Fibroblast of upper back skin (primary cell): Measurements from ENCODE around the gene MYOM1.
A peak's percentile ranks its signal among the peaks of the same experiment; 100 is the strongest.
"Not testable (repeated sequence)": the region's sequence is repeated elsewhere in the genome, so short reads cannot be mapped to it uniquely, and the experiment has no call there.

Experiments used
- DNase-seq: peaks from one replicate; pipeline ENCODE4 v3.0.0-alpha.2; 2013

The MYOM1 gene

DNA sequence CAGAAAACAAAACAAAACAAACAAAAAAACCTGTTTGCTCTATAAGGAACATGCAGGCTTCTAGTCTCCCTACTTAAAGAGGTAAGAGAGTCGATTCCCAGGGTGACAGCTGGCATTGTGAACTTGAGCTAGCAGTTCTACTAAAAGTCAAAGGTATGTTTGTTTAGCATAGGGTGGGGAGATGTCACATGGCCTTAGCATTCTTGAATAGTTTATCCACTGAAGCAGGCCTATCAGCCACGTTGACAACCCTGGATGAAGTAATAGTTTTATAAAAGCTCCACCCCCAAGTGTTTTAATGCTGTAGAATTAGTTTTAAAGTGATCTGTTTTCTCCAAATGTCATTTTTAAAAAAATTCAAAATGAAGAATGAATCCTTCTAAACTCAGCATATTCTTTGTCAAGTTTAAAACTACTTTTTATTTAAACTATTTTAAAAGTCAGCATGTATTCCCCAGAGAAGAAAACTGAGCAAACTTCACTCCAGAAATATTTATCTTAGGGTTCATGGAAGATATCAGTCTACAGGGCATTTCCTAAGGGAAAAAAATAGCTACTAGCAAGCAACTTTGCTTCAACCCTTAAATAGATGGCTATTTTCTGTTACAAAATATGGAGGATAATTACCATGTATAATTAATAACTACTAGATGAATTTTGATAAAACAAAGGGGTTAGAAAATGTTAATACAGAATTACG is 1.7 kb downstream of the MYOM1 start:
- peak; percentile 24 for DNase-seq

DNA sequence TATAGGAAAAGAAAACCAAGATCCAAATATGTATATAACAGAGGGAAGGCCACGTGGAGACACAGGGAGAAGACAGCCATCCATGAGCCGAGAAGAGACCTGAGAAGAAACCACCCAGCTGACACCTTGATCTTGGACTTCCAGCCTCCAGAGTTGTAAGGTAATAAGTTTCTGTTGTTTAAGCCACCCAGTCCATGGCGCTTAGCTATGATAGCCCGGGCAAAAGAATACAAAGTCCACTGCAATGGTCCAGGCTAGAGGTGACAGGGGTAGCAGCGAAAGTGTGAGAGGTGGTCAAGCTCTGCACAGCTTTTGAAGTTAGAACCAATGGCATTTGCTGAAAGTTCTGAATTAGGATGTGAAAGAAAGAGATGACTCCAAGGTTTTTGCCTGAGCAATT is 2.8 kb downstream of the MYOM1 start:
- DNase-seq, result no peak

GRCh38 chr18:3214855-3215637 is 4.7 kb downstream of the MYOM1 start:
- DNase-seq, result no peak

DNA sequence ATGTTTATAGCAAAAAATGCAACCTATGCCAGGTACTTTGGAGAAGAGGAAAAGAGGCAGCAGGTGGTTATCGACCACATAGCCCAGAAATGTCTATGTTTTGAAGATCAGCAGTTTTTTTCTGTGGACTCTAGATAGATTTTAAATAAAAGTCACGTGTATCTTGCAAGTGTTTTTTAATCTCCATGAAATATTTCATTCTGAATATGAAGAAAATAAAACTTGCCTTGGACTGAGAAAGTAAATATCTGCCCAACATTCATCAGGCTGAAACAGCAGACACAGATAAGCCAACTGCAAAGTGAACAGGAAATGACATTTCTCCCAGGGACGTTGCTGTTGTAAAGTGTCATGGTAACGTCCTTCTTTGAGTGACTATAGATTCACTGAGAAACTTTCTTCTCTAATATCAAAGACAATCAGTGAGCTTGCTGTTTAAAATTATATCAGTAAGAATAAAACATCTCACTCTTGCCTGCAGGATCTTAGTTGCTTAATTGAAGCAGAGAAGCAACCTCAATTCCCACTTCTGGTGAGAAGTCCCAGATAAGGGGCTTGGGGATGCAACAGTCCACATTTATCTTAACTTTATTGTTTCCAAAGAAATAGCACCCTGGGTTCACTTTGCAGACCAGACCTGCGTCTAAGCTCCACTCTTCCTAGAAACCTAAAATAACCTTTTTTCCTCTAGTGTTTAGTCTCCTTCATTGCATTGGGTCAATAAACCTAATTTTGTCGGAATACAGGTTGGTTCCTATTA is 6.3 kb downstream of the MYOM1 start:
- DNase-seq, result no peak

GRCh38 chr18:3212657-3213056 is 7.1 kb downstream of the MYOM1 start:
- DNase-seq, result no peak

- DNase-seq, result no peak
These were observed 8.4 kb downstream of the MYOM1 start for GRCh38 chr18:3211236-3211992.

DNA sequence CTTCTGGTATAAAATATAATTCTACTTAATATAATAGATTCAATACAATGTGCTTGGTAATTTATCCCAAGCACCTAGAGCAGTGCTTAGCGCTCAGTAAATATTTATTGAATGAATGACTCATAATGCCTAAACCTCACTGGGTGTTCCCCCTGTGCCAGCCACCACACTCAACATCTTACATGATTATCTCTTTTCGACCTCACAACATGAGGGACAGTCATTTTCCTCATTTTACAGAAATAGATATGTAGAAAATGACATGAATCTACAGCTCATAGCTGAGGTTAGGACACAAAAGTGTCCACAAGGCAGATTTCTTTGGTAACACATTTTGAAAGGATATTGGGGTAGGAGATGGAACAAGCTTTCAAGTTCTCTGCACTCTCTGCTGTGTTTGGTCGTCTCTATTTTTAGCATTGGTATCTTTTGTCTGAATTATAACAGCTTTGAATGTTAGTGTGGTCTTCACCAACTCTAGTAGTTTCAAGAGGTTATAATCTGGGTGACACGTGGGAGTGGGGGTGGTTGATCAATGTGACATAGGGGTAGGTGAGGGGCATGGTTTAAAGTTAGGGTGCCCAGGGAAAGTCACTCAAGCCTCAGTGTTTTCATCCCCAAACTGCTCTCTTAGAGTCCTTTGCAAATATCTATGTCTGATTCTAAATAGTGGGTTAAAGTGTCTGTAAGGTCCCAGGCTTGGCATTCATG is 9.8 kb downstream of the MYOM1 start:
- DNase-seq, result no peak

DNA sequence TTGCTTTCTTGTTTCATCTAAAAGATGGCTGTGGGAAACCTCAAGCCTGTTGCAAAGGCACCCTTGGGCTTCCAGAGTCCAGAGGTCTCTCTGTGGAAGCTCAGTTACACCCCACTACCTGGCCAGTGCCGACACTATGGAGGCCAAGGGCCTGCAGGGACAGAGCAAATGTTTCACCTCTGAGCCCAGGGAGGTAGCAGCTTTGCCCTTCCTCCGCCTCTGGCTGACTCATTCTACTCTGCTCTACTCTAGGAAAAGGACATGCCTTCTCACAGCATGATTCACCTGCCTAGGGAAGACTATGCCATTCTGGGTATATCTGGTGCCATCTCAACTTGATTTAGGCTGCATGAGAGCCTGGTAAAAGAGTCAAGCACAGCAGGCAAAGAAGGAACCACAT is 12.2 kb downstream of the MYOM1 start:
- no peak for DNase-seq

- DNase-seq, result no peak
These were observed 14.5 kb downstream of the MYOM1 start for GRCh38 chr18:3205239-3205638.

GRCh38 chr18:3199942-3200645 is 19.7 kb downstream of the MYOM1 start:
- no peak for DNase-seq

- DNase-seq, result not testable (repeated sequence)
These were observed 21.4 kb downstream of the MYOM1 start for GRCh38 chr18:3198260-3198860.

DNA sequence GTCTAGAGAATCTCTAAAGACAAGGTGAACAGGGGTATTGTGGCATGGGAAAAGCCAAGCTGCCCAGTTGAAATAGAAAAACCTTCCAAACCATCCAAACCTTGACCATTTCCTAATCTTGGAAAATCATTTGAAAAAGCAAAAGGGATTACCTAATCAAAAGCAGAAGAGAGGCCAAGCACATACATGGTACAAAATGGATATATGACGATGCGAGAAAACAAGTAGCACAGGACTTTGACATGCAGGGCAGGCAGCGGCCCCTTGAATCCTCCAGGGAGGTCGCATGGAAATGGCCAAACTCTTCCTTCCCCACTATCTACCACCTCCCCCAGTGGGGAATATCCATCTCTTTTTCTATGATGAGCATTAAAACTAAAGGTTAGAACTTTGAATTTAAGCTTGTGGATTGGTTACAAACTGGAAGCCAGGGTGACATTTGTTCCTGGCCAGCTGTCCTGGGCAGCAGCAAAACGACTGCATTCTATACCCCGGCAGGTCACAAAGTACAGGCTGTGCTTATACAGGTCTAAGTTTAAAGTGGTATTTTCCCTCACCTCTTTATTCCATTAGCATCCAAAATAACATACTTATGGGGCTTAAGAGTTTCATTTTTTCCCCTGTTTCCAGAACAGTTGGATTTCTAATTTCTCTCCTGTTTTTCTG is 24.7 kb downstream of the MYOM1 start:
- no peak for DNase-seq

GRCh38 chr18:3193331-3193730 is 26.4 kb downstream of the MYOM1 start:
- DNase-seq, result no peak

GRCh38 chr18:3192752-3193151 is 27.0 kb downstream of the MYOM1 start:
- DNase-seq, result no peak

- no peak for DNase-seq
These were observed 27.5 kb downstream of the MYOM1 start for GRCh38 chr18:3192286-3192685.

DNA sequence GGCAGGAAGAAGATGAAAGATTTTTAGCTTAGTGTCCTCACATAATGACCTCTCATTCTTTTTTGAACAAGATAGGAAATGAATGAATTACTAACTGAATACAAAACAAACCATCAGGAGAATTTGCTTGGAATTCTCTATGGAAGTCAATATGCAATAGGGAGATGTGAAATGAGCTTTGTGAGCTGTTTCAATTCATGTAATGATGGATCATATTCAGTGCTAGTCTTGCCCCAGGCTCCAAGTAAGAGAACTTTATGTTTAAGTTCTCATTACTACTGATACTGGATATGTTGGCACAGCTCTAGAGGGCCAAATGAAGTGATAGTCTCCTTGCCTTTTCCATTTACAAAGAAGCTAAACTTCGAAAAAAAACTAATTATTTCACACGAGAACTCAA is 29.2 kb downstream of the MYOM1 start:
- DNase-seq, result no peak

- no peak for DNase-seq
These were observed 29.9 kb downstream of the MYOM1 start for GRCh38 chr18:3189884-3190283.

DNA sequence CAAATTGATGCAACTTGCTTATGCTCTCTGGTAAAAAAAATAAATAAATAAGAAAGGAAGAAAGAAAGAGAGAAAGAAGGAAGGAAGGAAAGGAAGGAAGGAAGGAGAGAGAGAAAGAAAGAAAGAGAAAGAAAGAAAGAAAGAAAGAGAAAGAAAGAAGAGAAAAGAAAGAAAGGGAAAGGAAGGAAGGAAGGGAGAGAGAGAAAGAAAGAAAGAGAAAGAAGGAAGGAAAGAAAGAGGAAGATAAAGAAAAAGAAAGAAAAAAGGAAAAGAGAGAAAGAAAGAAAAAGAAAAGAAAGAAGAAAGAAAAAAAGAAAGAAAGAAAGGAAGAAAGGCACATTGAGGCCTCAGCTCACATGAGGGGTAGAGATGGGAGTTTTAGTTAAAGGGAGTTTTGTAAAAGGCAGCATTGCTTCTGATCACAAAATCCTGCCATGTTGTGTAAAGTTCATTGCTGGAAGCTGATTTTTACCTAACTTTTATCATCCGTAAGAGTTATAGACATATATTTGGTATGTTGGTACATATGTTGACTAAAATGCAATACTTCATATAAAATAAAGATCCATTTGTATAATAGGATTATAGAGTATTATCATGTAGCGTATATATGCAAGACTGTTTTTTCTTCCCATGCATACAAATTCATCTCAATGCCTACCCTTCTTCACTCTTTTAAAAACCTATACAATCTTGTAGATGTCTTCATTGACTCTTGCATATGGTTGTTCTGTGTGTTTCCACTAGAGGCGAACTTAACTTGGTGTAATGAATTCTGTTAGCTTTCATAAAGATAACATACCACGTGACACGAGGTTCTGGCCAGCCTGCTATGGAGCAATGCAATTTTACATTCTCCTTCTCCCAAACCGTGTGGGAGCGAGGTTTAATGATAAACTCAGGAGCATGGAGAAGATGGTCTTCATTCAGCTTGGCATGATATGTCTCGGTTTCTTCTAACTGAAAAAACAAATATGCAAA is 32.8 kb downstream of the MYOM1 start:
- no peak for DNase-seq

GRCh38 chr18:3184275-3184963 is 35.3 kb downstream of the MYOM1 start:
- no peak for DNase-seq
